IgD-negative memory B cell (primary cell): ENCODE data around the gene WHRN. TPM values are rescaled to one million over a fixed set of nuclear protein-coding genes. Genes with fewer than 3 reads are reported as not detected.

Experiments
- H3K27ac Mint-ChIP-seq, 3 donors: one replicate each; pipeline ENCODE4 v1.8.0; 2020 to 2022; ENCODE audit warnings: mild to moderate bottlenecking in 3 of 3, mixed read lengths in 3 of 3, moderate library complexity in 1 of 3
- H3K27me3 Mint-ChIP-seq: one replicate; pipeline ENCODE4 v1.8.0; 2021; ENCODE audit warnings: mixed read lengths
- H3K36me3 Mint-ChIP-seq: one replicate; pipeline ENCODE4 v1.8.0; 2020; ENCODE audit warnings: mild to moderate bottlenecking, mixed read lengths
- H3K4me1 Mint-ChIP-seq, 3 donors: one replicate each; pipeline ENCODE4 v1.8.0; 2020 to 2022; ENCODE audit warnings: mixed read lengths in 3 of 3, mild to moderate bottlenecking in 1 of 3
- H3K4me3 Mint-ChIP-seq, 4 donors: one replicate each; pipeline ENCODE4 v1.8.0; 2020 to 2022; ENCODE audit warnings: mild to moderate bottlenecking in 4 of 4, mixed read lengths in 4 of 4, moderate library complexity in 3 of 4
- H3K9me3 Mint-ChIP-seq, 3 donors: one replicate each; pipeline ENCODE4 v1.8.0; 2020 to 2021; ENCODE audit warnings: mixed read lengths in 3 of 3, mild to moderate bottlenecking in 1 of 3
- polyA plus RNA-seq: library from polyadenylated mRNA; unstranded; fragments of 300-500 nt; fragmentation: Illumina TruSeq; gene quantifications from one replicate; pipeline ENCODE4 v1.2.3, GENCODE V29; 2021

Gene WHRN
- 0.89 TPM for polyA plus RNA-seq

DNA sequence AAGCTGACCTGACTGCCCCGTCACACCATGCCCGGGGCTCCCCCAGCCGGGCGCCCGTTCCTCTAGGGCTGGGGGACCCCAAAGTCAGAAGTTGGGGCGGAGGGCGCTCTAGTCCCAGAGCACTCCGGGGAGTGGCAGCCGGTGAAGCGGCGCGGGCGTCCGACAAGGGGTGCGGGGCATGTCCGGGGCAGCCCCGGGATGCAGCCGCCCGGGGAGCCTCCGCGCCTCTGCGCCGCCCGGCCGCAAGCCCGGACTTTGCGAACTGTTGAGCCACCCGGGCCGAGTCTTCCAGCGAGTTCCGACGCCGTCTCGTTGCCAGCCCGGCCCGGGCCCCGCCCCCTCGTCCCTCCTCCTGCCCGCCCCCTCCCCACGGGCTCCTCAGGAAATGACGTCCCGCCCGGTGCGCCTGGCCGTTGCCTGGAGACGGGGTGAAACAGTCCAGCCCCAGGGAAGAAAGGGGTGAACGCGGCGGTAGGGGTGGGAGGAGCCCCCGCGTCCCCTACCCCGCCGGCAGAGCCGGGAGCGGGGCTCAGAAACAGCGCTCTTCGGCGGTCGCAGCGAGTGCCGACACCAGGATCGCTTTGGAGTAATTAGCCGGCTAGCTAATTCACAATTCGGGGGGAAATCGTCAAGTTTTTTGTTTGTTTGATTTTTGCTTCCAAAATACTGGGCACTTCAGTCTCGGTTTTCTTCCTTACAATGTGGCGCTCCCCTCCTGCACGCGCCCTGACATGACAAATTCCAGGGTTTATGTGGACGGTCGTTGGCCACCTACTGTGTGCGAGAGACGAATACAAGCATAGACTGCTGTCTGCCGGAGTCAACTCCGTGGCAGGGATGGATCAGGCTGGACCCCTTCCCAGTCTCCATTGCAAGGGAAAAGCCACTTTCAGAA lies at the start of gene WHRN:
WHRN (minus strand) TSS at position 287 of the 895 bp plus-strand sequence. CDS start 672 bp downstream, outside the sequence.
- Mint-ChIP-seq H3K4me1 (peaks cover 24 to 34% (median 27%) of the 10 kb centered on the region in 3 donors), H3K9me3 (no peaks in the 10 kb centered on the region), H3K4me3 (peak within 1 kb of the TSS; percentile 83 to 96 (median 90)), H3K27ac (peak within 1 kb of the TSS; percentile 90 to 95 (median 90)), H3K27me3 (peaks cover 11% of the 10 kb centered on the region), H3K36me3 (no peaks in the 10 kb centered on the region)

DNA sequence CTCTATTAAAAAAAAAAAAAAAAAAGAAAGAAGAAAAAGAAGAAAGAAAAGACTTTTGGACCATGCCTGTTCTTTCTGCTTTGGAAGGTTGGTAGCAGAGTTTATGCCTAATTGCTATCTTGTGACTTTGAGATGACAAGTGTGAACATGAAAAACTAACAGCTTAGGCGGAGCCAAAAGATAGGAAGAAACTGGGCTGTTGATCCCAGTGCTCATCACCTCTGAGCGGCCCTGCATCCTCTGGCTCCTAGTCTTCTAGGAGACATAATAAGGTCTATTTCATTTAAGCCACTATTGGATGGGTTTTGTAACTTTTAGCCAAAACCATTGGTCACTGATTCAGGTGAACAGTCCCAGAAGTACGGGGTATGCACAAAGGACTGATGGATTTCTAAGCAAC lies 47.9 kb upstream of the WHRN start:
- Mint-ChIP-seq H3K4me1 (peaks cover 0 to 8% (median 2%) of the 10 kb centered on the region in 3 donors), H3K27ac (no peak overlapping the region), H3K4me3 (no peak overlapping the region)

DNA sequence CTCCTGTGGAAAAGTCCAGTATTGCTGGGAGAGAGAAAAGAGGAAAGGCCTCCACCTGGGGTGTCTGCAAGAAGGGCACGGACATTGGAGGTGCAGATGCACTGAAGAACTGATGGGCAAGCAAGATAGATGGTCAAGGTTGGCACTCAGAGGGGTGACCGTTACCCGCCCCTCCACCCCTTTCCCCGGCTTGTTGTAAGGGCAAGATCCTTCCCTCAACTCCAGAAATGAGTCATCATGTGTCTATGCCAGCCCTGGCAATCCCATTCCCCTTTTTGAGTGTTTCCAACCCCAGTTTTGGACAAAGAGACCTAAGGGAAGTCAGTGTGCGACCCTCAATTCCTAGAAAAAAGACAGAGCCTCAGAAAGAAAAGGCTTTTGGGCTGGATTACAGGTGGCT lies 47.4 kb upstream of the WHRN start:
- H3K27ac Mint-ChIP-seq = no peak overlapping the region
- no peaks in the 10 kb centered on the region for H3K36me3 Mint-ChIP-seq
- H3K4me1 Mint-ChIP-seq = peaks cover 0 to 7% (median 0%) of the 10 kb centered on the region in 3 donors
- H3K27me3 Mint-ChIP-seq = no peaks in the 10 kb centered on the region
- no peaks in the 10 kb centered on the region for H3K9me3 Mint-ChIP-seq
- H3K4me3 Mint-ChIP-seq = peak overlapping the region in 1 of 4 donors; percentile 17

More for the DNA sequence above, 47.9 kb upstream of the WHRN start:
- Mint-ChIP-seq H3K27me3 (no peaks in the 10 kb centered on the region), H3K9me3 (no peaks in the 10 kb centered on the region), H3K36me3 (no peaks in the 10 kb centered on the region)

- Mint-ChIP-seq H3K4me3 (no peak overlapping the region), H3K36me3 (no peaks in the 10 kb centered on the region), H3K27me3 (peaks cover 1% of the 10 kb centered on the region)
These were observed 46.7 kb upstream of the WHRN start for GRCh38 chr9:114551750-114552685.

GRCh38 chr9:114549697-114550330 lies 44.5 kb upstream of the WHRN start:
- no peaks in the 10 kb centered on the region for H3K9me3 Mint-ChIP-seq
- peak overlapping the region in 1 of 4 donors; percentile 44 for H3K4me3 Mint-ChIP-seq
- peaks cover 1% of the 10 kb centered on the region for H3K27me3 Mint-ChIP-seq
- H3K27ac Mint-ChIP-seq = peak overlapping the region in 1 of 3 donors; percentile 67
- no peaks in the 10 kb centered on the region for H3K36me3 Mint-ChIP-seq
- peaks cover 0 to 4% (median 0%) of the 10 kb centered on the region in 3 donors for H3K4me1 Mint-ChIP-seq

More at GRCh38 chr9:114551750-114552685, 46.7 kb upstream of the WHRN start:
- no peaks in the 10 kb centered on the region for H3K9me3 Mint-ChIP-seq
- no peak overlapping the region for H3K27ac Mint-ChIP-seq
- H3K4me1 Mint-ChIP-seq = peaks cover 0 to 7% (median 0%) of the 10 kb centered on the region in 3 donors

- H3K27me3 Mint-ChIP-seq = peaks cover 1% of the 10 kb centered on the region
- H3K27ac Mint-ChIP-seq = peak overlapping the region in 1 of 3 donors; percentile 64
- H3K4me3 Mint-ChIP-seq = no peak overlapping the region
- H3K4me1 Mint-ChIP-seq = peaks cover 0 to 5% (median 0%) of the 10 kb centered on the region in 3 donors
- no peaks in the 10 kb centered on the region for H3K36me3 Mint-ChIP-seq
- H3K9me3 Mint-ChIP-seq = no peaks in the 10 kb centered on the region
These were observed 41.6 kb upstream of the WHRN start for GRCh38 chr9:114546851-114547250.

DNA sequence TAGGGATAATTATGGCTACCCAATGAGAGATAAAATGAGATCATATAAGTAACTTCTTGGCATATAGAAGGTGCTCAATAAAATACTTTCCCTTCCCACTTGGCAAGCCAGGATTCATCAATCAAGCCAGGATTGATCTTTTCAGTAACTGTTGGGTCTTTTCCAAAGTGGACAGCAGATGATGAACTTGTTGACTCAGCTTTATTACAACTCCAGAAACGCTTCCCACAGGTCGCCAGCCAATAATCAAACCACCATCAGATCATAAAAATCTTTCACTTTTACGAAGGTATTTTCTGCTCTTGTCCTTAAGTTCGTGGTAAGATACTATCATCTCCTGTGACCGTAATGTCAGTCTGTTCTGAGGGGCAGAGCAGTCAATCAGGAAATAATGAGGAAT lies 39.8 kb upstream of the WHRN start:
- Mint-ChIP-seq H3K9me3 (no peaks in the 10 kb centered on the region), H3K36me3 (peaks cover 2% of the 10 kb centered on the region), H3K27ac (no peak overlapping the region), H3K27me3 (peaks cover 1% of the 10 kb centered on the region), H3K4me1 (peaks cover 0 to 5% (median under 1%) of the 10 kb centered on the region in 3 donors), H3K4me3 (no peak overlapping the region)

GRCh38 chr9:114539701-114540380 lies 34.6 kb upstream of the WHRN start:
- no peak overlapping the region for H3K27ac Mint-ChIP-seq
- peak overlapping the region in 1 of 4 donors; percentile 64 for H3K4me3 Mint-ChIP-seq
- H3K9me3 Mint-ChIP-seq = no peaks in the 10 kb centered on the region
- peaks cover 6 to 21% (median 20%) of the 10 kb centered on the region in 3 donors for H3K4me1 Mint-ChIP-seq
- H3K36me3 Mint-ChIP-seq = peaks cover 2% of the 10 kb centered on the region
- peaks cover 1% of the 10 kb centered on the region for H3K27me3 Mint-ChIP-seq

DNA sequence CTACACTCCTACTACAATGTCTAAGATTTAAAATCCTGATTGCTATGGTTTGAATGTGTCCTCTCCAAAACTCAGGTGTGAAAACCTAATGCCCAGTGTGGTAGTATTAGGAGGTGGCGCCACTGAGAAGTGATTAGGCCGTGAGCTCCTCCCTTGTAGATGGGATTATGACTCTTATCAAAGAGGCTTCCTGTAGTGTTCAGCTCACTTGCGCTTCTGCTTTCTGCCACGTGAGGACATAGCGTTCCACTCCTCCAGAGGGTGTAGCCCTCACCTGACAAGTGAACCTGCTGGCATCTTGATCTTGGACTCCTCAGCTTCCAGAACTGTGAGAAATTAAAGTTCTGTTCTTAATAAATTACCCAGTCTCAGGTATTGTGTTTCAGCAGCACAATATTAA lies 33.0 kb upstream of the WHRN start:
- Mint-ChIP-seq H3K4me3 (peak overlapping the region in 3 of 4 donors; percentile 2 to 35 (median 16)), H3K9me3 (no peaks in the 10 kb centered on the region), H3K27me3 (peaks cover 1% of the 10 kb centered on the region), H3K27ac (no peak overlapping the region), H3K4me1 (peaks cover 6 to 21% (median 20%) of the 10 kb centered on the region in 3 donors), H3K36me3 (peaks cover 2% of the 10 kb centered on the region)

DNA sequence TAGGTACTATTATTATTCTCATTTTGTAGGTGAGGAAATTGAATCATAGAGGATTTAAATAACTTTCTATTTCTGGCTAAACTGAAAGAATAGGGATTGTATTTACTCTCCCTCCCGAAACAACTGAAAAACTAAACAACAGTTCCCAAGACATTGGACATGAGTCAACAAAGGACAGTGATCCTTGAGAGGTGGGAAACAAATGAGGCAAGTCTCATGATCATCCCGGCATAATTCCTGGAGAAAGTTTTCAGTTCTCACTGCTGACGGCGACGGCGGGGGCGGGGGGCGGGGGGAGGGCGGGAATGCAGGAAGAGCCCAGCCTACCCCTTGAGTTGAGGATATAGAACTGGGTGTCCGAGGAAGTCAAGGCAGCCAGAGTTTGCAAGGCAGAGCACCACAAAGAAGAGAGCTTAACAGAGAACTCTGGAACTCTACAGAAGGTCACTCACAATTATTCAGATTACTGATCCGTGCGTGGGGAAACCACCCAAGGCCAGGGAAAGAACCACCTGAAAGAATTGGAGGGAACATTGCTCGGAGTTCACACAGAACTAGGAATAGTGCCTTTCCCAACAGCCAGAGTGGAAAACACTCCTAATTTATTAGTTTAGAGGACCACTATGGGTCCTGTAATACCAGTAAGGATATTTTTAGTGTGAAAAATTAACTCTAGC lies 27.4 kb upstream of the WHRN start:
- no peaks in the 10 kb centered on the region for H3K9me3 Mint-ChIP-seq
- no peak overlapping the region for H3K27ac Mint-ChIP-seq
- H3K36me3 Mint-ChIP-seq = no peaks in the 10 kb centered on the region
- H3K27me3 Mint-ChIP-seq = no peaks in the 10 kb centered on the region
- H3K4me1 Mint-ChIP-seq = peaks cover 0 to 9% (median 3%) of the 10 kb centered on the region in 3 donors
- no peak overlapping the region for H3K4me3 Mint-ChIP-seq

DNA sequence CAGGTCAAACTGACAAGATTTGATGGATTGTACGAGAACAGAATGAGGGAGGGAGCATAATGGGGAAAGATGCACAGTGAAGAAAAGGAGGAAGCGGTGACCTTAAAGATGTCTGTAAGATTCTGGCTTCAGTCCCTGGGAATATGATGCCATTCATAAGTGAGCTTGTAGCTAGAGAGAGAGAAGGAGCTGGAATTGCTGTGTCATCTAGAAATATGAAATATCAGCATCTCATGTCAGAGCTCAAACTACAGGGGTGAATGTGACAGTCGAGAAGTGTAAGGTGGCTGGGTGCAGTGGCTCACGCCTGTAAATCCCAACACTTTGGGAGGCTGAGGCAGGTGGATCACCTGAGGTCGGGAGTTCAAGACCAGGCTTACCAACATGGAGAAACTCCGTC lies 24.0 kb upstream of the WHRN start:
- no peak overlapping the region for H3K4me3 Mint-ChIP-seq
- H3K4me1 Mint-ChIP-seq = peaks cover 0 to 2% (median 0%) of the 10 kb centered on the region in 3 donors
- no peaks in the 10 kb centered on the region for H3K9me3 Mint-ChIP-seq
- H3K36me3 Mint-ChIP-seq = peaks cover 4% of the 10 kb centered on the region
- H3K27ac Mint-ChIP-seq = peak overlapping the region in 1 of 3 donors; percentile 89
- peaks cover 2% of the 10 kb centered on the region for H3K27me3 Mint-ChIP-seq

- Mint-ChIP-seq H3K4me3 (no peak overlapping the region), H3K27me3 (peaks cover 16% of the 10 kb centered on the region), H3K27ac (no peak overlapping the region), H3K4me1 (peaks cover 0 to 2% (median 0%) of the 10 kb centered on the region in 3 donors), H3K36me3 (peaks cover 4% of the 10 kb centered on the region), H3K9me3 (no peaks in the 10 kb centered on the region)
These were observed 21.5 kb upstream of the WHRN start for GRCh38 chr9:114526807-114527206.

DNA sequence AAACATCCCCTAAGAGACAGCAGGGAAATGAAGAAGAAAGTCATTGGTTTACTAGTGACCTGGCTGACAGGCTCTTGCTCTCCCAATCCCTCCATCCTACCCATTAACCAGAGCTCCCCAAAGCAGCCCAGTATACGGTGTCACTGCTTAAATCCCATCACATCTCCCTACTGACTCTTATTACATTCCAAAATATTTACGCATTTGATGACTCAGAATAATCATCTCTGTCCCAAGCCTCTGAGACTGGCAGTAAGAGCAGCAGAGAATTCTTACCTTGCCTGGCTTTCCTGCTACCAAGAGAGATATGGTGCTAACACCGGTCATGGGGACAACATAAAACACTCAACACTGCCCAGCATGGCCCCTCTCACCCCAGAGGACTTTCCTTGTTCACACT lies 20.2 kb upstream of the WHRN start:
- peaks cover 17% of the 10 kb centered on the region for H3K27me3 Mint-ChIP-seq

More for the DNA sequence above, 20.2 kb upstream of the WHRN start:
- H3K4me1 Mint-ChIP-seq = peaks cover 0 to 2% (median 0%) of the 10 kb centered on the region in 3 donors
- no peaks in the 10 kb centered on the region for H3K9me3 Mint-ChIP-seq
- no peak overlapping the region for H3K27ac Mint-ChIP-seq
- H3K36me3 Mint-ChIP-seq = peaks cover 4% of the 10 kb centered on the region
- no peak overlapping the region for H3K4me3 Mint-ChIP-seq
